ENCODE data around the gene NAV2. TPM values are rescaled to one million over a fixed set of nuclear protein-coding genes. Genes with fewer than 3 reads are reported as not detected.

NAV2 gene
- total RNA-seq, 2 donors from 2014 or later, result 21.3 to 45.3 TPM

DNA sequence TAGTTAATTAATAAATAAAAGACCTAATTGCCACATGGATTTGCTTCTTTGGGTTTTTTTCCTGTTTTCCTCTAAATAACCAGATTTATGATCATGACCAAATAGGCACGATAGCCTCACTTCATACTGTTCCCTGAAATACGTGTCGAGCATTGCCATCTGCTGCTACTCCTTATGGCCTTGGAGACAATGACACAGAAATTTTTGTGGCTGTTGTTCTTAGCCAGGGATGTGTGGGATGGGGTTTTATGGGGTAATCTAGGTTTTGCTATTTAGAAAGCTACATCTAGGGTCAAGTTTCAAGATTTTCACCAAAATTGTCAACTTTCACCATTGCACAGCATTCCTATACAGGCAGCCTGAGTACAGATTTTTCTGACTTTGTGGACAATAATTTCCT lies 302.5 kb downstream of the NAV2 start:
- DNase-seq, result no peak
- Histone ChIP-seq H3K27ac (no peak overlapping the region), H3K4me3 (no peak overlapping the region), H3K36me3 (no peaks in the 10 kb centered on the region), H3K9me3 (no peaks in the 10 kb centered on the region), H3K4me1 (peaks cover 4% of the 10 kb centered on the region), H3K27me3 (no peaks in the 10 kb centered on the region), H3K9ac (ENCODE audit: low read depth in 2 of 2, low read length in 2 of 2) (no peak overlapping the region)
- intact Hi-C loops (cut with DNase I), result no loop called here
- TF ChIP-seq, protein P1, sequence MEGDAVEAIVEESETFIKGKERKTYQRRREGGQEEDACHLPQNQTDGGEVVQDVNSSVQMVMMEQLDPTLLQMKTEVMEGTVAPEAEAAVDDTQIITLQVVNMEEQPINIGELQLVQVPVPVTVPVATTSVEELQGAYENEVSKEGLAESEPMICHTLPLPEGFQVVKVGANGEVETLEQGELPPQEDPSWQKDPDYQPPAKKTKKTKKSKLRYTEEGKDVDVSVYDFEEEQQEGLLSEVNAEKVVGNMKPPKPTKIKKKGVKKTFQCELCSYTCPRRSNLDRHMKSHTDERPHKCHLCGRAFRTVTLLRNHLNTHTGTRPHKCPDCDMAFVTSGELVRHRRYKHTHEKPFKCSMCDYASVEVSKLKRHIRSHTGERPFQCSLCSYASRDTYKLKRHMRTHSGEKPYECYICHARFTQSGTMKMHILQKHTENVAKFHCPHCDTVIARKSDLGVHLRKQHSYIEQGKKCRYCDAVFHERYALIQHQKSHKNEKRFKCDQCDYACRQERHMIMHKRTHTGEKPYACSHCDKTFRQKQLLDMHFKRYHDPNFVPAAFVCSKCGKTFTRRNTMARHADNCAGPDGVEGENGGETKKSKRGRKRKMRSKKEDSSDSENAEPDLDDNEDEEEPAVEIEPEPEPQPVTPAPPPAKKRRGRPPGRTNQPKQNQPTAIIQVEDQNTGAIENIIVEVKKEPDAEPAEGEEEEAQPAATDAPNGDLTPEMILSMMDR (IDR thresholded peaks at IDR 0.05), result no peak

DNA sequence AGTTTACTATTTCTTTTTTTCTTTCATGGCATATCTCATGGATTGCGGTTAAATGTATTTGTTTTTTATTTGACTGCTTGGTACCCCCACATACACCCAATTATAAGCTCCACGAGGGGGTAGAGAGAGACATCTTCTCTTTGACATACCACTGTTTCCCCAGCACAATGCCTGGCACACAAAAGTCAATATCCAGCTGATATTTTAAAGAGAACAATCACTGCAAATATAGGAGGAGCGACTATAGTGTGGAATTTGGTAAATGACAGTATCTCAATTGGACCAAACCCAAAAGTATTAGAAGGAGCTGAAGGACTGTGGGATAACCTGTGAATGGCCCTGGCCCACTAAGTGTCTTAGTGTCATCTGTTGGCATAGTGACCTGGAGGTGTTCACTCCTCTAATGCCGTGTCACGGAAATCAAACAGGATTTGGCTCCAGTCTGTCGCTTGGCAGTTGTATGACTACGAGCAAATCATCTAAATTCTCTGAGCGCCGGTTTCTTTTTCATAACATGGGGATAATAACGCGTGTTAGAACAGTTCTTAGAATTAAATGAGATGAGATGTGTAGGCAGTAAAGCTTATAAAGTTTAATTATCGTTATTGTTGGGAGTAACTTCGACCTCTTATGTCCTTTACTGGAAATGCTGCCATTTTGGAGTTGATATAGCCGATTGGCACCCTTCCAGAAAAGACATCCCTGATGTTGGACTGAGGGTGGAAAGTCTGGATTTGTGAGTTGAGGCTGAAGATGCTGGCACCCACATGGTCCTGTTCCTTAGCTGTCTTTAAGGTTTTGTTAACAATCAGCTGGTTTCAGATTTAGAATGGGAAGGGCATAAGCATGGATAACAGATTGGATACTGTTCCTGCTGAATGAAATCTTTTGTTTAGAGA lies 303.1 kb downstream of the NAV2 start:
- intact Hi-C loops (cut with DNase I), result no loop called here
- H3K4me3 ChIP-seq, result no peak overlapping the region
- TF ChIP-seq, protein P1 (IDR thresholded peaks at IDR 0.05), result no peak
- no peaks in the 10 kb centered on the region for H3K9me3 ChIP-seq
- no peak overlapping the region for H3K27ac ChIP-seq
- DNase-seq, result no peak
- peaks cover 4% of the 10 kb centered on the region for H3K4me1 ChIP-seq
- no peaks in the 10 kb centered on the region for H3K36me3 ChIP-seq
- no peak overlapping the region for H3K9ac ChIP-seq (ENCODE audit: low read depth in 2 of 2, low read length in 2 of 2)
- no peaks in the 10 kb centered on the region for H3K27me3 ChIP-seq

DNA sequence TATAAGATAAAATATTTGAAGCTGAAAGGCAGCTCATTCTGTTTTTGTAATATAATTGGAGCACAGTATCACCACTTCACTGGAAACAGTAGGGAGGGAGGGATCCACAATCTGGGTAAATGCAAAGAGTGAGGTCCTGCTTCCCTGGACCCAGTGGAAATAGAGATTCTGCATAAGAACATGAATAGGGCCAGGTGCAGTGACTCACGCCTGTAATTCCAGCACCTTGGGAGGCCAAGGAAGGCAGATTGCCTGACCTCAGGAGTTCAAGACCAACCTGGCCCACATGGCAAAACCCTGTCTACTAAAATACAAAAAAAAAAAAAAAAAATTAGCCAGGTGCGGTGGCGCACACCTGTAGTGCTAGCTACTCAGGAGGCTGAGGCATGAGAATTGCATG lies 303.9 kb downstream of the NAV2 start:
- no peak for DNase-seq
- Histone ChIP-seq H3K9ac (ENCODE audit: low read depth in 2 of 2, low read length in 2 of 2) (no peak overlapping the region), H3K27ac (no peak overlapping the region), H3K27me3 (no peaks in the 10 kb centered on the region), H3K9me3 (no peaks in the 10 kb centered on the region), H3K36me3 (no peaks in the 10 kb centered on the region), H3K4me1 (peaks cover 4% of the 10 kb centered on the region), H3K4me3 (no peak overlapping the region)
- intact Hi-C loops (cut with DNase I), result no loop called here
- TF ChIP-seq, protein P1 (IDR thresholded peaks at IDR 0.05), result no peak

DNA sequence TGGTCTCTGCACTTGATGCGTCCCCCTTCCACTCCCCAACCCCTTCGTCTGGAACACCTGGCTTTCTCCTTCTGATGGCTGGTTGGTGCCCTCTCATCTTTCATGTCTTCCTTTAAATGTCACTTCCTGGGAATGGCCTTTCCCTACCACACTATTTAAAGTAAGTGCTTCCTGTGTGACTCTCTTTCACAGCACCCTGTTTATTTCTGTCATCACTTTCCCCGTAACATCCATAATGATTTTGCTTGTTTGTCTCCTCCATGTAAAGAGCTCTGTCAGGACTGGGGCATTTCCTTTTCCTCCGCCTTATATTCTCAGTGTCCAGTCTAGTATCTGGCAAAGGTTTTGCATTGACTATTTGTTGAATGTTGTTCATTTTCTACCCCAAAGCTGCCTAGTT lies 304.7 kb downstream of the NAV2 start:
- Histone ChIP-seq H3K27ac (no peak overlapping the region), H3K27me3 (no peaks in the 10 kb centered on the region), H3K36me3 (no peaks in the 10 kb centered on the region), H3K9ac (ENCODE audit: low read depth in 2 of 2, low read length in 2 of 2) (no peak overlapping the region), H3K9me3 (no peaks in the 10 kb centered on the region), H3K4me1 (peaks cover 4% of the 10 kb centered on the region), H3K4me3 (no peak overlapping the region)
- TF ChIP-seq, protein P1 (IDR thresholded peaks at IDR 0.05), result no peak
- DNase-seq, result no peak
- intact Hi-C loops (cut with DNase I), result no loop called here

DNA sequence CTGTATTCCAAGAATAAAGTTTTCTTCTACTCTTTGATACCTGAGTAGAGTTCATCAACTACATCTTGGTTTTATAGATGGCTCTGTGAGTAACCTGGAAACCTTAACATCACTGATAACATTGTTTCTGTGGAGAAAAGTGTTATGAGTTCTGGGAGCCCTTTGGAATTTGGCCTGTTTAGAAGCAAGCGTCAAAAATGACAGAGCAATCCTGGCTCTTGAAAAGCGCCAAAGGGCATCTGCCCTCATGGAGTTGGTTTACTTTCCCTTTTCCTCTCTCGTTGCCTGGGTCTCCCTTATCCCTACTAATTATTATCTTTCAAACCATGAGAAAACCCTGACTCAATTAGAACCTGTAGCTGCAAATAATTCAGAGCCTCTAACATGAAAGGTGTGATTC lies 307.6 kb downstream of the NAV2 start:
- TF ChIP-seq, protein P1 (IDR thresholded peaks at IDR 0.05), result no peak
- no peak overlapping the region for H3K4me3 ChIP-seq
- DNase-seq, result no peak
- no peaks in the 10 kb centered on the region for H3K27me3 ChIP-seq
- H3K9me3 ChIP-seq, result no peaks in the 10 kb centered on the region
- intact Hi-C loops (cut with DNase I), result no loop called here
- no peaks in the 10 kb centered on the region for H3K4me1 ChIP-seq
- H3K27ac ChIP-seq, result no peak overlapping the region
- H3K9ac ChIP-seq (ENCODE audit: low read depth in 2 of 2, low read length in 2 of 2), result no peak overlapping the region
- H3K36me3 ChIP-seq, result no peaks in the 10 kb centered on the region

All from colonic mucosa (tissue), 4 donors.